GM12878 (cell line): ENCODE data around the gene GALNT15. TPM values are rescaled to one million over a fixed set of nuclear protein-coding genes. Genes with fewer than 3 reads are reported as not detected.

ENCODE experiments used
- ATAC-seq: fragments of 200-7000 bp; cut with Tn5 transposase; 3 replicates; pipeline ENCODE4 v1.9.1; 2020; ENCODE audit warnings: mild to moderate bottlenecking, moderate library complexity
- BruUV-seq: library from RNA; stranded (reverse); fragments of 400-500 nt; replicated peaks from 2 replicates; lab custom pipeline; 2021; lab: Mats Ljungman, UMichigan
- CTCF ChIA-PET: fragments of 300-600 bp; sonication (Branson Sonifier 250); formaldehyde crosslinking; extraction: SDS; loops from one replicate; lab custom pipeline; 2021; ENCODE audit warnings: inconsistent platforms; lab: Yijun Ruan, JAX
- POLR2A ChIA-PET: fragments of 350-600 bp; formaldehyde crosslinking; extraction: SDS; loops from one replicate; lab custom pipeline; 2021; ENCODE audit warnings: inconsistent platforms; lab: Charles Lee
- RAD21 ChIA-PET: fragments of 300-600 bp; sonication (Branson Sonifier 250); formaldehyde crosslinking; loops from one replicate; lab custom pipeline; 2023; ENCODE audit warnings: antibody characterized with exemption; ENCODE audit not compliant: unreplicated experiment; lab: Charles Lee
- SMC1A ChIA-PET: fragments of 300-600 bp; sonication (Branson Sonifier 250); formaldehyde crosslinking; loops from one replicate; lab custom pipeline; 2023; ENCODE audit not compliant: unreplicated experiment, uncharacterized antibody; lab: Charles Lee
- DNase-seq: peaks from one replicate; pipeline ENCODE4 v3.0.0-alpha.2; 2011; ENCODE audit warnings: low read depth, low spot score
- FAIRE-seq: peaks from 3 replicates; lab custom pipeline; 2011; peaks lifted over from hg19 to GRCh38; lab: Jason Lieb, UNC
- H2AFZ ChIP-seq: 2 replicates; pipeline ENCODE4 v1.6.0; 2011; ENCODE audit warnings: low read depth, low read length, control low read depth; ENCODE audit not compliant: control insufficient read depth
- H3K27ac ChIP-seq: 2 replicates; pipeline ENCODE4 v1.5.1; 2011; ENCODE audit warnings: control low read depth; ENCODE audit not compliant: control insufficient read depth, insufficient read depth
- H3K27me3 ChIP-seq, 2 experiments: replicated peaks in 1 of 2; 2 replicates each; pipeline versions ENCODE4 v1.6.0 to v1.6.1; 2011; ENCODE audit warnings: low read length in 1 of 2; ENCODE audit not compliant: control insufficient read depth in 2 of 2, insufficient read depth in 2 of 2
- H3K36me3 ChIP-seq, 2 experiments: 2 replicates each; pipeline ENCODE4 v1.5.1; 2011; ENCODE audit warnings: low read length in 1 of 2; ENCODE audit not compliant: control insufficient read depth in 2 of 2, insufficient read depth in 2 of 2
- H3K4me1 ChIP-seq: 2 replicates; pipeline ENCODE4 v1.6.1; 2011; ENCODE audit warnings: mild to moderate bottlenecking, low read length, moderate library complexity, mixed read lengths; ENCODE audit not compliant: control insufficient read depth, insufficient read depth
- H3K4me2 ChIP-seq: 2 replicates; pipeline ENCODE4 v1.6.0; 2011; ENCODE audit warnings: control low read depth; ENCODE audit not compliant: control insufficient read depth, insufficient read depth
- H3K4me3 ChIP-seq: fragments of 200-600 bp; sonication (generic); 2 replicates; pipeline ENCODE4 v1.5.1; 2016
- H3K79me2 ChIP-seq: 2 replicates; pipeline ENCODE4 v1.6.0; 2011; ENCODE audit warnings: low read length; ENCODE audit not compliant: control insufficient read depth, insufficient read depth
- H3K9ac ChIP-seq: 2 replicates; pipeline ENCODE4 v1.8.0; 2011; ENCODE audit warnings: low read length, control low read depth, mixed read lengths; ENCODE audit not compliant: control insufficient read depth, insufficient read depth
- H3K9me3 ChIP-seq: replicated peaks from 3 replicates; pipeline ENCODE4 v1.5.1; 2011; ENCODE audit warnings: mild to moderate bottlenecking, low read length; ENCODE audit not compliant: control insufficient read depth, insufficient read depth
- H4K20me1 ChIP-seq: 2 replicates; pipeline ENCODE4 v1.6.0; 2011; ENCODE audit not compliant: control insufficient read depth, insufficient read depth
- BCL11A ChIP-seq: IDR thresholded peaks from 2 replicates; pipeline ENCODE4 v1.6.1; 2011; ENCODE audit warnings: low read depth, low read length
- BCLAF1 ChIP-seq: fragments of 450-650 bp; IDR thresholded peaks from 2 replicates; pipeline ENCODE4 v1.6.1; 2017; ENCODE audit warnings: antibody characterized with exemption, mild to moderate bottlenecking, moderate library complexity
- CBFB ChIP-seq: IDR thresholded peaks from 2 replicates; pipeline ENCODE4 v1.6.1; 2016; ENCODE audit warnings: antibody characterized with exemption, low read depth
- CHD4 ChIP-seq: fragments of 200-600 bp; sonication (generic); IDR thresholded peaks from 2 replicates; pipeline ENCODE4 v1.6.1; 2016; ENCODE audit warnings: mild to moderate bottlenecking
- CREM ChIP-seq: IDR thresholded peaks from 2 replicates; pipeline ENCODE4 v1.6.1; 2014; ENCODE audit warnings: antibody characterized with exemption, low read depth
- DPF2 ChIP-seq: fragments of 450-650 bp; IDR thresholded peaks from 2 replicates; pipeline ENCODE4 v1.6.1; 2017; ENCODE audit warnings: mild to moderate bottlenecking
- IKZF1 ChIP-seq: fragments of 450-650 bp; conservative IDR thresholded peaks from 2 replicates; pipeline ENCODE4 v1.6.1; 2017; ENCODE audit warnings: antibody characterized with exemption, mild to moderate bottlenecking
- IRF3 ChIP-seq: fragments of 450-650 bp; IDR thresholded peaks from 2 replicates; pipeline ENCODE4 v1.6.1; 2014; ENCODE audit warnings: mild to moderate bottlenecking
- IRF4 ChIP-seq: IDR thresholded peaks from 2 replicates; pipeline ENCODE4 v1.6.1; 2011; ENCODE audit warnings: low read depth, low read length
- MEF2B ChIP-seq: fragments of 450-650 bp; IDR thresholded peaks from 2 replicates; pipeline ENCODE4 v1.6.1; 2018; ENCODE audit warnings: mild to moderate bottlenecking, moderate library complexity; ENCODE audit not compliant: partially characterized antibody, poor library complexity, severe bottlenecking
- MYC ChIP-seq: IDR thresholded peaks from 2 replicates; pipeline ENCODE4 v1.6.1; 2011; ENCODE audit warnings: mild to moderate bottlenecking, low read length, moderate library complexity, inconsistent platforms; ENCODE audit not compliant: insufficient read depth, insufficient replicate concordance, insufficient read length, severe bottlenecking
- NRF1 ChIP-seq: conservative IDR thresholded peaks from 2 replicates; pipeline ENCODE4 v1.6.1; 2011; ENCODE audit warnings: mild to moderate bottlenecking, low read depth, low read length, improper control_type of control experiment
- POU2F2 ChIP-seq: IDR thresholded peaks from 3 replicates; pipeline ENCODE4 v1.6.1; 2011; ENCODE audit warnings: low read depth, mild to moderate bottlenecking, low read length, borderline replicate concordance
- RBBP5 ChIP-seq: fragments of 200-600 bp; sonication (generic); conservative IDR thresholded peaks from 2 replicates; pipeline ENCODE4 v1.6.1; 2016
- SPI1 ChIP-seq: IDR thresholded peaks from 2 replicates; pipeline ENCODE4 v1.6.1; 2011; ENCODE audit warnings: low read depth, mild to moderate bottlenecking, low read length, moderate library complexity, borderline replicate concordance; ENCODE audit not compliant: insufficient read depth
- STAT3 ChIP-seq: IDR thresholded peaks from 2 replicates; pipeline ENCODE4 v1.6.1; 2011; ENCODE audit warnings: low read depth, low read length, improper control_type of control experiment
- YBX1 ChIP-seq: fragments of 450-650 bp; IDR thresholded peaks from 2 replicates; pipeline ENCODE4 v1.6.1; 2016; ENCODE audit warnings: antibody characterized with exemption
- ZSCAN29 ChIP-seq: fragments of 450-650 bp; IDR thresholded peaks from 2 replicates; pipeline ENCODE4 v1.6.1; 2017; ENCODE audit warnings: mild to moderate bottlenecking, moderate library complexity
- WGBS: methylation state at CpG from one replicate; pipeline ENCODE4 v1.1.6; 2016; ENCODE audit warnings: low lambda C conversion rate; ENCODE audit not compliant: insufficient replicate concordance, insufficient coverage; ENCODE audit errors: missing lambda C conversion rate; 5-methylcytosine and 5-hydroxymethylcytosine counted together
- in situ Hi-C: fragments of 300-500 bp; cut with MboI; formaldehyde crosslinking; loops from 9 replicates; pipeline ENCODE4 v1.14.3; 2018; ENCODE audit warnings: mixed read lengths
- intact Hi-C: fragments of 100-400 bp; cut with micrococcal nuclease; formaldehyde crosslinking; loops from one replicate; pipeline ENCODE4 v1.14.2; 2022; ENCODE audit not compliant: unreplicated experiment
- polyA plus RNA-seq, 11 experiments: library from polyadenylated mRNA; depleted of rRNA in 4 of 11; unstranded in 6 of 11; stranded (reverse) in 5 of 11; fragments of >200 nt; fragmentation: Nextera tagmentation in 4 of 11; fragmentation: Illumina TruSeq in 1 of 11; extraction: Ambion mirVana in 4 of 11; extraction: Trizol in 1 of 11; gene quantifications; 1 replicate in 1 of 11; 2 replicates in 10 of 11; pipeline versions ENCODE4 v1.2.1 to v1.2.3, GENCODE V29; 2011 to 2016; ENCODE audit warnings: inconsistent platforms in 2 of 11, missing spikeins in 2 of 11, low read depth in 1 of 11
- total RNA-seq, 4 experiments: library from RNA; depleted of rRNA in 3 of 4; stranded (reverse); fragments of >200 nt in 3 of 4; fragmentation: Illumina TruSeq in 1 of 4; extraction: Trizol in 1 of 4; gene quantifications; 2 replicates each; pipeline versions ENCODE4 v1.2.1 to v1.2.3, GENCODE V29; 2013 to 2021
- TF ChIP-seq, protein P1 (sequence below): fragments of 450-650 bp; IDR thresholded peaks from 2 replicates; pipeline ENCODE4 v1.6.1; 2017; ENCODE audit warnings: borderline replicate concordance

The GALNT15 gene
- total and polyA plus RNA-seq, 10 of the 15 experiments (the other 5 are each of a cell fraction or from before 2014, with no cell fraction given): 0.03 to 0.05 TPM; not detected in 8

DNA sequence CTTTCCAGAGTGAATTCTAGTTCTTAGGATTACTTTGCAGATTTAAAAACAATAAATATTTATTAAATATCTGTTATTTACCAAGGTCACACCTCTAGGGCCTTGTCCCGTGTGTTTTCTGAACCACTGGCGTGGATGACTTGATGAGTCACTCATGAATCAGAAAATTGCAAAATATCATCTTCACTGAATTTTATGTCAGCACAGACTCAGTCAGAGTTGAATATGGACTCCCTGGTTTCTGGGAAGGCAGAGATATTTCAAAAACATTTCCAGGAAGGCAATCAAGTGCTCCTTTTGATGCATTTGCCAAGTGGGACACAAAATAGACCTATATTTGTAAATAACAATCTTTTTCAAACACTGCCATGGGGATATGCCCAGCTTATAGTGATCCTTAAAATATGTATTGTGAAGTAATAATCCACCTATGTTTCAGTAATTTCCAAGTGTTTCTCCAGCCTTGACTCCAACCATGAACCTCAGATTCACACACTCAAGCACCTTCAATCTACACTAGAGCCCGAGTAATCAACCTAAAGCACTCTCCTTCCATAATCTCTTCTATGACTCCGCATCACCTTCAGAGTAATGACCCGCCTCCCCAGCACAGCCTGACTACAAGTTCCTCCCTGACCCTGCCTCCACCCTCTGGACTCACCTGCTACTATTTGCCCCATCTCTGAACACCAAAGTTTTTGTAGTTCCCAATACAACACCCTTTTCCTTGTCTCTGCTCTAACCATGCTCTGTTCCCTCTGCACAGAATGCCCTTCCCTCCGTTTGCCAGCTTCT, 65.9 kb downstream of the GALNT15 start (continued):
- TF ChIP-seq POU2F2 (no peak), CBFB (no peak), IRF4 (no peak), BCL11A (no peak)

- ChIA-PET POLR2A (interaction anchor here (0.6 to 1.0 kb wide), 2 partner anchors 9 to 189 kb away, joined by 3 read pairs; no protein-coding TSS in a partner anchor), SMC1A (interaction anchor here (0.8 to 1.0 kb wide), 2 partner anchors 13 to 192 kb away, joined by 3 read pairs; no protein-coding TSS in a partner anchor)
These were observed 66.7 kb downstream of the GALNT15 start for GRCh38 chr3:16241225-16241624.

More at GRCh38 chr3:16241225-16241624, 66.7 kb downstream of the GALNT15 start:
- no peak overlapping the region for H3K27ac ChIP-seq
- H3K9ac ChIP-seq: no peak overlapping the region
- no peak for ATAC-seq
- no peaks in the 10 kb centered on the region for H4K20me1 ChIP-seq
- H3K9me3 ChIP-seq: no peaks in the 10 kb centered on the region
- DNase-seq: no peak
- in situ Hi-C loops (loop anchor here (10.0 kb wide), 2 partner anchors 616 to 1036 kb away; partner anchors contain the start of gene CAPN7), intact Hi-C loops (no loop called here)
- TF ChIP-seq STAT3 (no peak), RBBP5 (no peak), NRF1 (no peak), YBX1 (no peak), ZSCAN29 (no peak), POU2F2 (no peak), SPI1 (no peak), BCLAF1 (no peak), MYC (no peak), IRF3 (no peak), DPF2 (no peak), IKZF1 (no peak), MEF2B (no peak), CHD4 (no peak), CREM (no peak)
- TF ChIP-seq, protein P1, sequence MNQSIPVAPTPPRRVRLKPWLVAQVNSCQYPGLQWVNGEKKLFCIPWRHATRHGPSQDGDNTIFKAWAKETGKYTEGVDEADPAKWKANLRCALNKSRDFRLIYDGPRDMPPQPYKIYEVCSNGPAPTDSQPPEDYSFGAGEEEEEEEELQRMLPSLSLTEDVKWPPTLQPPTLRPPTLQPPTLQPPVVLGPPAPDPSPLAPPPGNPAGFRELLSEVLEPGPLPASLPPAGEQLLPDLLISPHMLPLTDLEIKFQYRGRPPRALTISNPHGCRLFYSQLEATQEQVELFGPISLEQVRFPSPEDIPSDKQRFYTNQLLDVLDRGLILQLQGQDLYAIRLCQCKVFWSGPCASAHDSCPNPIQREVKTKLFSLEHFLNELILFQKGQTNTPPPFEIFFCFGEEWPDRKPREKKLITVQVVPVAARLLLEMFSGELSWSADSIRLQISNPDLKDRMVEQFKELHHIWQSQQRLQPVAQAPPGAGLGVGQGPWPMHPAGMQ: no peak
- 75% methylated on average over 5 of the region's 5 CpGs for WGBS
- no peaks in the 10 kb centered on the region for H3K79me2 ChIP-seq
- no peak overlapping the region for H2AFZ ChIP-seq
- H3K4me2 ChIP-seq: no peak overlapping the region
- RAD21 ChIA-PET: no interaction called here
- no peaks in the 10 kb centered on the region for H3K27me3 ChIP-seq
- no peaks in the 10 kb centered on the region for H3K4me1 ChIP-seq
- FAIRE-seq: no peak
- CTCF ChIA-PET: interaction anchor here (0.9 to 1.6 kb wide), 2 partner anchors 192 to 426 kb away, joined by 3 to 8 read pairs; no protein-coding TSS in a partner anchor
- no peaks in the 10 kb centered on the region for H3K36me3 ChIP-seq
- no peak overlapping the region for H3K4me3 ChIP-seq
- BruUV-seq: no TSS peak
